Activated T-helper 1 cell treated with anti-CD3 and anti-CD28 coated beads, Interleukin-2, amount 50 U/mL, for 16 hours (primary cell): ENCODE data around the gene ATF7IP2.
"Not testable (repeated sequence)": the region's sequence is repeated elsewhere in the genome, so short reads cannot be mapped to it uniquely, and the experiment has no call there.

Experiments used
- DNase-seq, 2 donors: peaks; one replicate each; pipeline ENCODE4 v3.0.0-alpha.2; 2020; ENCODE audit warnings: low read depth in 1 of 2, low spot score in 1 of 2

The ATF7IP2 gene

GRCh38 chr16:10441726-10442125 lies 55.9 kb downstream of the ATF7IP2 start:
- DNase-seq: no peak

- DNase-seq: no peak
Measured at GRCh38 chr16:10447289-10447688, 61.4 kb downstream of the ATF7IP2 start.

GRCh38 chr16:10452208-10453158 lies 66.6 kb downstream of the ATF7IP2 start:
- DNase-seq: not testable (repeated sequence)

GRCh38 chr16:10453159-10453510 lies 67.3 kb downstream of the ATF7IP2 start:
- DNase-seq: no peak

GRCh38 chr16:10465821-10466220 lies 80.0 kb downstream of the ATF7IP2 start:
- DNase-seq: no peak

GRCh38 chr16:10466313-10466712 lies 80.5 kb downstream of the ATF7IP2 start:
- DNase-seq: no peak

GRCh38 chr16:10466861-10467260 lies 81.0 kb downstream of the ATF7IP2 start:
- DNase-seq: no peak

- DNase-seq: not testable (repeated sequence)
Measured at GRCh38 chr16:10476636-10477035, 90.8 kb downstream of the ATF7IP2 start.

GRCh38 chr16:10480151-10480550 lies 94.3 kb downstream of the ATF7IP2 start:
- DNase-seq: no peak

- no peak for DNase-seq
Measured at GRCh38 chr16:10485159-10485558, 99.3 kb downstream of the ATF7IP2 start.

GRCh38 chr16:10485698-10486382 lies 100.0 kb downstream of the ATF7IP2 start:
- no peak for DNase-seq

GRCh38 chr16:10490141-10490540 lies 104.3 kb downstream of the ATF7IP2 start:
- DNase-seq: no peak

- DNase-seq: no peak
Measured at GRCh38 chr16:10493276-10493675, 107.4 kb downstream of the ATF7IP2 start.

GRCh38 chr16:10494343-10495030 lies 108.6 kb downstream of the ATF7IP2 start:
- no peak for DNase-seq

- no peak for DNase-seq
Measured at GRCh38 chr16:10495031-10495345, 109.1 kb downstream of the ATF7IP2 start.

- no peak for DNase-seq
Measured at GRCh38 chr16:10497132-10498101, 111.6 kb downstream of the ATF7IP2 start.

GRCh38 chr16:10500582-10500981 lies 114.7 kb downstream of the ATF7IP2 start:
- no peak for DNase-seq

GRCh38 chr16:10501016-10501607 lies 115.3 kb downstream of the ATF7IP2 start:
- no peak for DNase-seq

- DNase-seq: no peak
Measured at GRCh38 chr16:10502776-10503175, 116.9 kb downstream of the ATF7IP2 start.

GRCh38 chr16:10504404-10504885 lies 118.6 kb downstream of the ATF7IP2 start:
- DNase-seq: no peak
